ENCODE data around the gene AGPS.
"Not testable (repeated sequence)": the region's sequence is repeated elsewhere in the genome, so short reads cannot be mapped to it uniquely, and the experiment has no call there.

Gene AGPS

DNA sequence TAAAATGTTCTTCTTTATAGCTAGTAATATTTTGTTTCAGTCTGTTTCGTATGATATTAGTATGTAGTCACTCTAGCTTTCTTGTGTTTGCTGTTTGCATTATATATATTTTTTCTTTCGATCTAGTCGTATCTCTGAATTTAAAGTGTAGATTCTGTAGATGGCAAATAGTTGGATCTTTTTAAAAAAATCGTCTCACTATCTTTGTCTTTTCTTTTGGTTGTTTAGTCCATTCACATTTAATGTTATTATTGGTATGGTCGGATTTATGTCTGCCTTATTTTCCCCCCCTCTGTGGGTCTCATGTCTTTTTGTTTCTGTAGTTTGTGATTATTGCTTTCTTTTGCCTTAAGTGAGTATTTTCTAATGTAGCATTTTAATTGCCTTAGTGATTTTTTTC lies 84.3 kb downstream of the AGPS start:
- DNase-seq, result no peak

DNA sequence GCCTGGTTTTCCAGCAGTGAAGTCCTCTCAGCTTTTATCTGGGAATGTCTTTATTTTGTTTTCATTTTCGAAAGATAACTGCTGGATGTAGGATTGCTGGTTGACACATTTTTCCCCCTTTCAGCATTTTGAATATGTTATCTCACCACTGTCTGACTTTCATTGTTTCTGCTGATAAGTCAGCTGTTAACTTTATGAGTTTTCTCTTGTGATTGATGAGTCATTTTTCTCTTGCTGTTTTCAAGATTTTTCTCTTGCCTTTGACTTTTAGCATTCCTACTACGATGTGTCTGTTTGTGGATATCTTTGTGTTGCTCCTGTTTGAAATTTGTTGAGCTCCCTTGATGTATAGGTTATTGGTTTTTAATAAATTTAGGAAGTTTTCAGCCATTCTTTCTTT lies 85.5 kb downstream of the AGPS start:
- no peak for DNase-seq

DNA sequence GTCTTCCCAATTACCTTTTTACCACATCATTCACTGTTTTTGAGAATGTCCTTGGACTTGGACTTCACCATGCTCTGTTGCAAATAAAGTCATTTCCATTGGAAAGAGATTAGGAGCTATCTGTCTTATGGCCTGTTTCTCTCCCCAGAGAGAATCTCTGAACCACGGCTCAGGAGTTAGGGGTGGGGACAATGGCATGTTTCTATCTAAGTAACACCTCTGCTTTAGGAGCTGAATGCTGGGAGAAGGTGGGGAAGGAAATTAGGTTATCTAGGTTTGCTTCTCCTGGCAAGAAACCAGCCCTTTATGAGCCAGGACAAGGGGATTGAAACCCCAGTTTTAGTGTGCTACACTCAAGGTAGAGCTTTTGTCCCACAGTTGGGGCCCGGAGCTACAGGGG lies 86.3 kb downstream of the AGPS start:
- DNase-seq, result no peak

DNA sequence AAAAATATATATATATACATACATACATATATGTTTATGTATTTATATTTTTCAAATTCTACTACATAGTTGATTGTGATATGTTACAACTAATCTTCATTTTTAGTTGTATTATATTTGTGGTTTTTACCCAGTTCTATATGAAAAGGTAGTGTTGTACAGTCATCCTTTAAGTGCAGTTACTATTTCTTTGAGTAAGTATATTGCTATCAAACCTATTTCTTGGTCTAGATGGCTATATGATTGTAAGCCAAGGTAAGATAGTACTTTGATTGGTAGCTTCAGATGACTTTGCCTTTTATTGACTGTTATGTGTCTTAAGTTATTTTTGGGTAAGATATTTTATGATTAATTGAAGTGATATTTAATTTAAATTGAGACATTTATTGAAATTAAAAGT lies 89.6 kb downstream of the AGPS start:
- DNase-seq, result no peak

DNA sequence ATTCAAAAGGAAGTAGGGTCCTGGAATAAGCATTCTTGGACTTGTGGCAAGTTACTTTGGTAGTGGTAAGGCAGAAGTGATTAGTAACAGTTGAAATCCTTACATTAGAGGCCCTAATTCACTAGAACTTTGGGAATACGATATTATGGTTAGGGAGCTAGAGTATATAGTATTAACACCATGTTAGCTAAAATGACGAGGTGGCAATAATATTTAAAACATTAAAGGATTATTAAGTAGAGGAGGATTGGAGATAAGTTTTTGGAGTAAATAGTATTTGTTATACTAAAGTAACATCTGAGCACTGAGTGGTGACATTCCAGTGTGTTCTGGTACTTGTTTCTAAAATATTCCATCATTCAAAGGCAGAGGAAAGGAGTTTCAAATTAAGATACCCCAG lies 91.0 kb downstream of the AGPS start:
- no peak for DNase-seq

DNA sequence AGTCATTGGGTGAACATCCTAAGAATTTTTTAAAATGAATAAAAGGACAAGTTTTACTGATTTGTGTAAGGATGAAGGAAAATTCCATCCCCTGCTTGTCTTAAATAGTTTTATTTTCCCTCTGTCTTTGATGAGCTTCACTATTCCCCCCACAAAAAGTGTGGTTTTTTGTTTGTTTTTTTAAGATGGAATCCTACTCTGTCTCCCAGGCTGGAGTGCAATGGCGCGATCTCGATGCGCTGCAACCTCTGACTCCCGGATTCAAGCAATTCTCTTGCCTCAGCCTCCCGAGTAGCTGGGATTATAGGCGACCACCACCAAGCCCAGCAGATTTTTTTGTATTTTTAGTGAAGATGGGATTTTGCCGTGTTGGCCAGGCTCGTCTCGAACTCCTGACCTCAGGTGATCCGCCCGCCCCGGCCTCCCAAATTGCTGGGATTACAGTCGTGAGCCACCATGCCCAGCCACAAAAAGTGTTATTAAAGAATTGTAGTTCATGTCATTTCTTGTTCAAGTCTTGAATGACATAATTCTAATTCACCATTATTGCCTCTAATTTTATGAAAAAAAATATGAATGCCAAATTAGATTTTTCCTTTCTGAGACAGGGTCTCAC lies 91.7 kb downstream of the AGPS start:
- no peak for DNase-seq

DNA sequence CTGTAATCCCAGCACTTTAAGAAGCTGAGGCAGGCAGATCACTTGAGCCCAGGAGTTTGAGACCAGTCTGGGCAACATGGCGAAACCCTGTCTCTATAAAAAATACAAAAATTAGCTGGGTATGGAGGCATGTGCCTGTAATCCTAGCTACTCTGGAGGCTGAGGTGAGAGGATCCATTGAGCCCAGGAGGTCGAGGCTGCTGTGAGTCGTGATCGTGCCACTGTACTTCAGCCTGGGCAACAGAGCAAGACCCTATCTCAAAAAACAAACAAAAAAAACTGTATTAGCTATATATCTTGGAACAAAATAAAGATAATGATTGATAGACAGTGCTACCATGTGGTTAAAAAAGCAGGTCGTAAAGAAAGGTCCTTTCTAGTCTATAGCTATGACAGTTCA lies 93.1 kb downstream of the AGPS start:
- DNase-seq, result not testable (repeated sequence)

DNA sequence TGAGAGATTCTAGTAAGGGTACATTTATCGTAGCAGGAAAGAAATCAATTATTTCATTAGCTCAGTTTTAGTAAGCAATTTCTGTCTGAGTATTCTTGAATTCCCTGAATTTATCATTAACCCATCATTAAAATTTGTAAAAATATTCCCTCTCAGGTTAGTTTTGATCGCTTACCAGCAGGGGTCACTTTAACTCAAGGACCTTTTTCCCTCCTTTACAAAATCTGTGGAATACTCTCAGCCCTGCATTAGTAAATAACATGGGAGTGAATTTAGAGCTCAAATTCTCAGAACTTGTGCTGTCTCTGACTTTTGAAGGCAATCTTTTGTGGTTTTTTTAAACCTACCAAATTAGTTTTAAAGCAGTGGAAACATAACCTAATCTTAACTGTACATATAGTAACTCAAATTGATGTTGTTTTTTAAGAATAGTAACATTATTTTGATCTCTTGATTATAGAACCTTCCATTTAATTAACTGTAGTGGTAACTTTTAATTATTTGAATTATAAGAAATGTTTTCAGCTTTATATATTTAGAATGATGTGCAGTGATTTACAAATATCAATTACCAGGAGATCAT lies 97.2 kb downstream of the AGPS start:
- DNase-seq, result no peak

DNA sequence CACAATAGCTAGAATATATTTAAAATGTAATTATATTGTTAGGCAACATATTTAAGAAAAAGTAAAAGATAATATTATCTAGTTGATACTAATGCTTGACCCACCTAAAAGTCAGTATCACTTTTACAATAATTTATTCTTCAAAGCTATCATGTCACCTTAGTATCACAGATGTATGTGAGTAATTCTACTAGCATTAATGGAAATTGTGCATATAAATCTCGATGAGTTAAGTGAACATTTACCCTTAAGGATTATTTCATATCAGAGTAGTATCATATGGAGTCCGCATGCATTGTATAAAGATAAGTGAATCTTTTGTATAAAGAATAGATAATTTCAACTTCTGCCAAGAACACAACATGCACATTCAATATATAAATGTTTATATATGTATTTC lies 103.4 kb downstream of the AGPS start:
- DNase-seq, result no peak

DNA sequence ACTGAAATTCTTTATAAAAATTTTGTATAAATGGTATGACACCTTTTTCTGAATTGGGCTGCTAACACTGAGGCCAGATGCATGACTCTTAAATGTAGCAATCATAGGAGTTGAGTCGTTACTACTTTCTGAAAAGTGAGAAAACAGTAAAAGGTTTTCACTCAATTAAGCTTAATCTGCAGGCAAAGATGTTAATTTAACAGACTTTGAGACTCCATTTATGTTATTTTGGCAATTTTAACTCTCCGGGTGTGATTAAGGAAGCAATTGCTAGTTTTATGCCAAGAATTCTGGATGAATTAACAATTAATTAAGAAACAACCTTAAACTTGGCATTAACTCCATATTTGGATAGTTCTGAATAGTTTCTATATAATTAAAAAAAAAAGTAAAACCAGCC lies 104.3 kb downstream of the AGPS start:
- no peak for DNase-seq

DNA sequence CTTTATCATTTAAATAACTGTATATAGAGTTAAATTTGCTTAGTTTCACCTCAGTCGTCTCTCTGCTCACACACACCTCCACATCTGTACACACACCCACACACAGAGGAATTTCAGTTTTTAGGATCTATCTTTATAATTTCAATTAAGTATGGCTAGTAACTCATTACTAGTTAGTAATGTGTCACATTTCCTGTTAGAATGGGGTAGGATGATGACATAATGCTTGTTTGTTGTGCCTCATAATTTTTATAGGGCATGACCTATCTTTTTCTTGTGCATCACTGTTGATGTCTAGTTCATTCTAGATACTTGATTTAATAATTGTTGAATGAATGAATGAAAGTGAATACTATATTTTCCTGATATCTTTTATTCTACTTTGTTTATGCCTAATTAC lies 108.6 kb downstream of the AGPS start:
- no peak for DNase-seq

DNA sequence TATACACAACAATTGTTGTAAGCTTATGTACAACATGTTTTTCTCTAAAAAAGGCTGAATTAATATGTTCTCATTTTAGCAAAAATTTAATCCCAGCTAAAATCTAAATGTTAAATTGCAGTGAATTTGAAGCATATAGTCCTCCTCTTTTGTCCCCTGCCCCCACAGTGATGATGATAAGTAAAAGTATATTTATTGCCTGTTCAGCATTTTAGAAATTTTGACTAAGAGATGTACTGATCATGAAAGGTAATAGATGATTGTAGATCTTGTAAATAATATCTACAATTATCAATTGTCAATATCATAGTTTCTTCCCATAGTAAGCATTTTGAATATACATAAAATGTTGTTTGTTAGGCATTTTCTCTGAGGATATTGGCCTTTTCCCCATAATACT lies 113.9 kb downstream of the AGPS start:
- no peak for DNase-seq

DNA sequence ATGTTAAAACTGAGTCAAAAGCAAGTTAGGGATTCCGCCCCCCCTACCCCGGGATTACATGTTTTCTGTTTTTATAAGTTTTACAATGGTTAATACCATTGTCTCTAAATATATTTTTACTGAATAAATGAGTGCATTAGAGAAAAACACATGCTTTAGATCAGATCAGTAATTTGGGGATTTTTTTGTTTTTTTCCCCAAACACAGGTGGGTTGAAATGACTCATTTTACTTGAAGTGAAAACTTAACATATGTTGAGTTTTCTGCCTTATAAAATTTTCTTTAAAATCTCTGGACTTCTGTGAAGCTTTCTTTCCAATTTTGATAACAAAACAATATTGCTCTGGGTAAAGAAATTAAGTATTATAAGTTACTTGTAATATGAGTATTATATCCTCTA lies 114.4 kb downstream of the AGPS start:
- no peak for DNase-seq

DNA sequence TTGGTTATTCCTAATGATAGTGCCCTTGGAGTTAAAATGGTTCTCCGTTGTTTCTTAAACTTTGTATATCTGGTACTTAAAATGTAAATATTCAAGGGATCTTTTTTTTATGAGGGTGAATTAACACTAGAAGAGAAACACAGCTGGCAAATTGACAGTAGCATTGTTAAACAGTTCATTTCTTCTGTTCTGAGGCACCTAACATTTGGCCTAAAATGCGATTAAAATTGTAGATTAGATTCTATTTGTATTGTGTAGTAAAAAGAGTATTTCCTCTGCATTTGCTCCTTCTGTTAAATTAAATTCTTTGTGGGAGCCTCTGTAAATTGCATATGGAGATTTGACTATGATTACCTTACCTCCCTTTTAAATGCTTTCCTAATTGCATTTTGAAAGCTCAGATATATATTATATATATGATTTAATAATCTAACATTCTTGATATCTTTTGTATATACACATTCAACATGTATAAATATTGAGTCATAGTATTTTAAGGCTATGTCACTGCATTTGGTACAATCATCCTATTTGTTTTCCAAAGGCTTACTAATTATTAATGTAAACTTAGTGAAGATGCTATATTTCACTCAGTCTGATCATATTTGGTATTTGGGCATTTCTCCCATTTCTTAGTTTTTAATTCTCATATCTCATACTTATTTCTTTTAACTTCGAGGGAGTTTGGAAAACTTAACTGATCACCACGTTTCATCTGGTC lies 124.4 kb downstream of the AGPS start:
- DNase-seq, result no peak

DNA sequence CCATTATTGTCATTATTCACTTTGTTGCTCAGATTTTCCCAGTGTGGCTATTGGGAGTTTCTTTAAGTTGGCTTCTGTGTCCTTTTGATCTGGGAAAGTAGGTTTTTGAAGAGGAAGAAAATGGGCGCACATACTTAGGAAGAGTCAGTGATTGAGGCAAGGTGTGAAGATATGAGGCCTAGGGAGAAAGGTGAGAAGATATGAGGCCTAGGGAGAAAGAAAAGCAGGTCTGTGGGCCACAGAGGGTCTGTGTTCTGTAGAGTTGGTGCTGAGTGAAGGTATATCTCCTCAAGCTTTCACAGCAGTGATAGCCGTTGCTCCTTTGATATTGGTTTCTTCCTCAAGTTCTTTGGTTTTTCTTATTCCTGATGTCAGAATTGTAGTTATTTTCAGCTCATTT lies 126.2 kb downstream of the AGPS start:
- no peak for DNase-seq

DNA sequence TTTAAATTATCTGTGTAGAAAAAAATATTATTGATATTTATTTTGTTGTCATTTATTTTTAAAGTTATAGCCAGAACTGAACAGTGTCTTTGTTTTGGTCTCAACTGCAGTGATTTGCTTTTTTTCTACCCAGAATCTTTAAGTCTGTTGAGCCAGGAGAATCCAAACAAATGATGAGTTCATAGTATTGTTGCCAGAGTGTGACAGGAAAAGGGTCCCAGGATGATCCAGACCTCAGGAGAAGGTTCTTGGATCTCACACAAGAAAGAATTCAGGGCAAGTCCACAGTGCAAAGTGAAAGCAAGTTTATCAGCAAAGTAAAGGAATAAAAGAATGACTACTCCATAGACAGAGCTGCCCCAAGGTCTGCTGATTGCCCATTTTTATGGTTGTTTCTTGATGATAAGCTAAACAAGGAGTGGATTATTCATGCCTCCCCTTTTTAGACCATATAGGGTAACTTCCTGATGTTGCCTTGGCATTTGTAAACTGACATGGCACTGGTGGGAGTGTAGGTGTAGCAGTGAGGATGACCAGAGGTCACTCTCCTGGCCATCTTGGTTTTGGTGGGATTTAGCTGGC lies 127.1 kb downstream of the AGPS start:
- no peak for DNase-seq

DNA sequence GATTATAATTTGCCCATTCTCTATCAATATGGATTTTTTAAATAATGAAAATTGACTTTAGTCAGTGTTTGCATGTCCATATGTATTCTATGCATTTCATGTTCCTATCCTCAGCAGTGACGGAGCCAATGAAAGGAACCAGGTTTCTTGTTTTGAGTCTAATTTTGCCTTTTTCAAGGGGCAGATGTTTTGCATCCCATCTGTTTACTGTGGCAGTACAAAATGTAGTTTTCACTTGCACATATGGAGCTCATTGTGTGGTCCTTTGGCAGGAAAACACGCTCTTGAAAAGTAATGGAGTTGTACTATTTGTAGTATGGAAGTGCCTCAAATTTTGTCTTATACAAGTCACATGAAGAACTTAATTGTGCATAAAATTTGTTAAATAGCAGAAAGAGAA lies 127.8 kb downstream of the AGPS start:
- DNase-seq, result no peak

DNA sequence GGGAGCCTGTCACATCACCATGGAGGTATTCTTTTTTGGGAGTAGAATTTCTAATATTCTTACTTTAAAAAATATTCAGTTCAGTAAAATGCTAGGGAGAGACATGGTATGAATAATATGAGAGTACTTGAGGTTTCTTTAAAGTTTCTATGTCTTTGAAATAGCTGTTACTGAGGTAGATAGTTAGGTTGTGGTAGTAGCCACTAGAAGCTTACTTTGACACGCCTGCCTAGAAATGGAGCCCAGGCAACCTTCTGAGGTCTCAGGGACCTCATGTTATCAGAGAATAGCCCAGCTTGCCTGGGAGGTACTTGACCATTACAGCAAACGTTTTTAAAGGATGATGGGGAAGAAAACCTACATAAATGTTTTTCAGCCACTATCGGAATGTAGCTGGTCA lies 131.2 kb downstream of the AGPS start:
- DNase-seq, result no peak

DNA sequence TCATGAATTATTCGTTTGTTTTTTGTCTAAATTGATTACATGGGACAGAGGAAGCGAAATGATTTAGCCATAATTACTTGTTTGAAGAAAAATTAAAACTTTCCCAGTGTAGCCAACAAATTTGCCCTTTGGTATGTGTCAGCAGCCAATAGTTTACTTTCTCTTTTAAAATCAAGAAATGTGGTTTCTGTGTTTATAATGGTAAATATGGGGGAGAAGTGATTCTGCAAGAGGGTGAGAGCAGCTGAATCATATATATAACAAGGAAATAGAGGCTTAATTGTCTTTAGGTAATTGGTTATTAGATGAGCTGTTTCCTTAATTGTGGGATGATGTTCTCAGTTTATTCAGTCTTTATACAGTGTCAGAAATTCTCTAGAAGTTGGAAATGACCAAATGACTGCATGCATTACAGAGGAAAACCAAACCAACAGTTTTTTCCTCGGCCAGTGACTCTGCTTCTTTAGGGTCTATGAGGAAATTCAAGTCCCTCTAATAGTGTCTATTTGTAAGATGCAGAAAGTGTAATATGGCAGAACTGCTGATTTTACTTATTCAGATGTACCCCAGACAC lies 132.9 kb downstream of the AGPS start:
- DNase-seq, result no peak

DNA sequence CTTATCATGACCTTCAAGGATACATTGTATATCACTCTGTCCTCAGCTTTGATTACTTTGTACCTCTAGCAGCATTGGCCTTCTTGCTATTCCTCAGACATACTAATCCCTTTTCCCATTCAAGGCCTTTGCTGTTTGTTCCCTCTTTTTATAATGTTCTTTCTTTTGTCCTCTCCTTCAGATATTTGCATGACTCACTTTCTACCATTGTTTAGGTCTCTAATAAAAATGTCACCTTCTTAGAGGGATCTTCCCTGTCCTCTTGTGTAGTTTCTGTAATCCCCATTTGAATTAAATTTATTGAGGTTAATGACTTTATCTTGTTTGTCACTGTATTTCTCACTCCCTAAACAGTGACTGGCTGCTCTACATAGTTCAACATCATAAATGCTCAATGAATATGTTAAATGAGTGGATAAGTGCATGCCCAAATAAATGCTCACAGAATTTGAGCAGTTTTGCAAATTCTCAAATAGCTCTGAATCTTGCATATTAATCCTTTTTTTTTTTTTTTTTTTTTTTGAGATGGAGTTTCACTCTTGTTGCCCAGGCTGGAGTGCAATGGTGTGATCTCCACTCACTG lies 135.9 kb downstream of the AGPS start:
- no peak for DNase-seq

DNA sequence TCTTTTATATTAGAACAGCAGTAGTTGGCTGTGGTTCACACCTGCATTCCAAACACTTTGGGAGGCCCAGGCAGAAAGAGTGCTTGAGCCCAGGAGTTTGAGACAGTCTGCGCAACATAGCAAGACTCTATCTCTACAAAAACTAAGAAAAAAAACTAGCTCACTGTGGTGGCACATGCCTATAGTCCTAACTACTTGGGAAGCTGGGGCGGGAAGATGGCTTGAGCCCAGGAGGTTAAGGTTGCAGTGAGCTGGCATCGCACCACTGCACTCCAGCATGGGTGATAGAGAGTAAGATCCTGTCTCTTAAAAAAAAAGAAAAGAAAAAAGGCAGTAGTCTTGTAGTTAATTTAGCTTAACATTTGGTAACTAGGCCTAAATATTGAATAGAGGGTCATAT lies 136.6 kb downstream of the AGPS start:
- no peak for DNase-seq

DNA sequence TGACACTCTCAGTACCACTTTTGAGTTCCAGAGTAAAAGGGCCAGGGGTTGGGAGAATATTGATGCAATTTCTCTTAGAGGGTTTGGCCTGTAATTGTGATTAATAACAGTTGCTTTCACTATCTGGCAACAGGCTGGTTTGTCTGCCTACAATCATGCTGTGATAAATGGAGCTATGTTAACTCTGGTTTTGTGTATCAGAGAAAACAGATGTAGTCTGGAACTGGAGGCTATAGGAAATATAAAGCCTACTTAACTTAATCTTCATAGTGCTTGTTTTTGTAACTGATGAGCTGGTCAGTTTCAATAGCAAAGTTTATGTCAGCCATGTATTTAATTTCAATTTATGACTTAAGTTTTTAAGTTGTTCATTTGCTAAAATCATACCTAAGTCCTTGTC lies 138.0 kb downstream of the AGPS start:
- DNase-seq, result no peak

DNA sequence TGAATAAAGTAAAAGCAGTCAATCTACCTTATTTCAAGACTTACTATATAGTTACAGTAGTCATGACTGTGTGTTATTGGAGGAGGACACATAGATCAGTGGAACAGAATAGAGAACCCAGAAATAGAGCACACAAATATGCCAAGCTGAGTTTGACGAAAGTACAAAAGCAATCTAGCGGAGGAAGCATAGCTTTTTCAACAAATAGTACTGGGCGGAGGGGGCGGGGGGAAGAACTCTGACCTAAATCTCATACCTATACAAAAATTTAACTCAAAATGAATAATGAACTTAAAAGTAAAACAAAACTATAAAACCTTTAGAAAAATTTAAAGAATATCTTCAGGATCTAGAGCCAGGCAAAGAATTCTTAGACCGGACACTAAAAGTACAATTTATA lies 139.1 kb downstream of the AGPS start:
- DNase-seq, result no peak

DNA sequence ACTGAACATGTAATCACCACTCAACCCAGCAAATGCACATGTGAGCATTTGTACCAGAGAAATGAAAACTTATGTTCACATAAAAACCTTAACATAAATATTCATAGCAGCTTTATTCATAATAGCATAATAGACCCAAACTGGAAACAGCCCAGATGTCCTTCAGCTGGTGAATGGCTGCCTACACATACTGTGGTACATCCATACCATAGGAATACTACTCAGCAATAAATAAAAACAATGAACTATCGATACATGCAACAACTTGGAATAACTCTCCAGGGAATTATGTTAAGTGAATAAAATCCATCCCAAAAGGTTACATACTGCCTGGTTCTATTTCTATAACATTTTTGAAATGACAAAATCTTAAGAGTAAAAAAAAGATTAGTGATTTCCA lies 140.0 kb downstream of the AGPS start:
- no peak for DNase-seq

Data from activated naive CD4-positive, alpha-beta T cell (primary cell).